Left renal cortex interstitium (tissue), 4 donors: ENCODE results near the gene TRIM6. TPM values are rescaled to one million over a fixed set of nuclear protein-coding genes. Genes with fewer than 3 reads are reported as not detected.
A peak's percentile ranks its signal among the peaks of the same experiment; 100 is the strongest.
"Not testable (repeated sequence)": the region's sequence is repeated elsewhere in the genome, so short reads cannot be mapped to it uniquely, and the experiment has no call there.

Source experiments
- DNase-seq, 4 donors: peaks; one replicate each; pipeline ENCODE4 v3.0.0-alpha.2; 2013; ENCODE audit warnings: low read depth in 4 of 4, low spot score in 2 of 4, missing footprints in 1 of 4
- polyA plus RNA-seq, 4 donors: library from polyadenylated mRNA; unstranded; fragments of 120-200 nt; gene quantifications; one replicate each; pipeline ENCODE4 v1.2.1, GENCODE V29; 2013; ENCODE audit not compliant: insufficient read length in 4 of 4

The TRIM6 gene
- polyA plus RNA-seq, 4 donors: 11.8 to 65.1 (median 35.7) TPM

DNA sequence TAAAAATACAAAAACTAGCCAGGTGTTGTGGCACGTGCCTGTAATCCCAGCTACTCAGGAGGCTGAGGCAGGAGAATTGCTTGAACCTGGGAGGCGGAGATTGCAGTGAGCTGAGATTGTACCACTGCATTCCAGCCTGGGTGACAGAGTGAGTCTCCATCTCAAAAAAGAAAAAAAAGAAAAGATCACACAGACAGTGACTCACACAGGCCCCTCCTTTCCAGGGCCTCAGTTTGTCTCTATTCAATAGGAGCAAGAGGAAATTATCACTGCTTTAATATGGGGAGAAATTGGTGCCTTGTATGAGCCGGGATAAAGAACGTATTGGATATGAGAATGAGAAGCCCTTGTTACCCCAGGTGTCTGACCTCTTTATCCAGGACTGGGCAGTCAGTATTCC, 6.4 kb downstream of the TRIM6 start:
- not testable (repeated sequence) for DNase-seq

- no peak for DNase-seq
These were observed 6.9 kb downstream of the TRIM6 start for GRCh38 chr11:5603326-5603725.

DNA sequence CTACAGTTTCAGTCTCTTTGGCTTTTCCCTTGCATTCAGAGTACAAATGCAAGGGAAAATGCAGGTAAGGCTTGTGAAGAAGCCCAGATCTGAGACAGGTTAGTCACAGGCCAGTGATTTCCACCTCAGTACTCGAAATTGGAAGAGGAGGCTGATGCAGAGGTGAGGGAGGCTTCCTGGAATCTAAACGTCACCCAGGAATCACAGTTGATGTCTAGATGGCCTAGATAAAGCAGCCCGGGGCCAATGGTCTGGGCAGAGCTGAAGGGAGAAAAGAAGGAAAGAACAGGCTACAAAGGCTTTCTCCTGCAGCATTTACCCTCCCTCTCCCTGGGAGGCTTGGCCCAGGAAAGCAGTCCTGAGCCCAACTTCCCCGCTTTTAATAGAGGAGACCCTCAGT, 8.5 kb downstream of the TRIM6 start:
- no peak for DNase-seq

DNA sequence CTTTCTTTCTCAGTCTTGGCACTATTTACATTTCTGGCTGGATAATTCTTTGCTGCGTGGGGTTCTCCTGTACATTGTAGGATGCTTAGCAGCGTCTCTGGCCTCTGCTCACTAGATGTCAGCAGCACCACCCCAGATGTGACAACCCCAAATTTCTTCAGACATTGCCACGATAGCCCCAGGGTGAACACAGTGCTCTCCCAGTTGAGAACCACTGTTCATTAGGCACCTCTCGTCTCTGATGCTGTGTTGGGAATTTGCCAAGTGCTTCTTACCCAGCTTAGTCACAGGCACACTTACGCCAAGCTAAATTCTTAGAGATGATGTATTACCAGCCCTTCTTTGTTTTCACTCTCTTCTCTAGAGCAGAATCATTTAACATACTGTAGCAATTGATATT, 9.4 kb downstream of the TRIM6 start:
- no peak for DNase-seq

GRCh38 chr11:5608808-5609207, 12.4 kb downstream of the TRIM6 start:
- DNase-seq: no peak

DNA sequence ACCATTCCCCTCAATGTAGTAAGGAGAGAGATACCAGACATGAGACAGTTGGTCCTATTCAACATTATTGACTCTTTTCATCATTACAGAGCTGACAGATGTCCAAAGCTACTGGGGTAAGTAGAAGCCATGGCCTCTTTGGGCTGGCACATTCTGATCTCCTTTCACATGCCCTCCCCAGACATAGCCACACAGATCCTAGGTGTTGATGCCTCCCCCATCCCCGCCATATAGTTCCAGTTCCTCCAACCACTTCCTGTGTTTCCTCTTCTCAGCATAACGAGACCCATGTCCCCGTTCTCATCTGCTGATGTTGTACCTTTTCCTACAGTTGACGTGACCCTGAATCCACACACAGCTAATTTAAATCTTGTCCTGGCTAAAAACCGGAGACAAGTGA, 14.0 kb downstream of the TRIM6 start:
- DNase-seq: no peak

DNA sequence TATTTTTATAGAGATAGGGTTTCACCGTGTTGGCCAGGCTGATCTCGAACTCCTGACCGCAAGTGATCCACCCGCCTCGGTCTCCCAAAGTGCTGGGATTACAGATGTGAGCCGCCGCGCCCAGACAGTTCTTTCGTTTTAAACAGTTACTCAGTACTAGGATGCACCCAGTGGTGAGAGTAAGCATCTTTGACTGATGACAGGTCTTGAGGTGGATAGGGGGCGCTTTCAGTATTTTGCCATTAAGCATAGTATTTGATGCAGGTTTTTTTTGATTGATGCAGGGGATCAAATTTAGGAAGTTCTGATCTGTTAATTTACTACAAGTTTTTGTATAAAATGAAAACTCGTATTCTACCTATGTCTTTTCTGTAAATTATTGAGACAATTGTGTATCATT, 15.2 kb downstream of the TRIM6 start:
- no peak for DNase-seq

GRCh38 chr11:5618807-5619206, 22.4 kb downstream of the TRIM6 start:
- no peak for DNase-seq

DNA sequence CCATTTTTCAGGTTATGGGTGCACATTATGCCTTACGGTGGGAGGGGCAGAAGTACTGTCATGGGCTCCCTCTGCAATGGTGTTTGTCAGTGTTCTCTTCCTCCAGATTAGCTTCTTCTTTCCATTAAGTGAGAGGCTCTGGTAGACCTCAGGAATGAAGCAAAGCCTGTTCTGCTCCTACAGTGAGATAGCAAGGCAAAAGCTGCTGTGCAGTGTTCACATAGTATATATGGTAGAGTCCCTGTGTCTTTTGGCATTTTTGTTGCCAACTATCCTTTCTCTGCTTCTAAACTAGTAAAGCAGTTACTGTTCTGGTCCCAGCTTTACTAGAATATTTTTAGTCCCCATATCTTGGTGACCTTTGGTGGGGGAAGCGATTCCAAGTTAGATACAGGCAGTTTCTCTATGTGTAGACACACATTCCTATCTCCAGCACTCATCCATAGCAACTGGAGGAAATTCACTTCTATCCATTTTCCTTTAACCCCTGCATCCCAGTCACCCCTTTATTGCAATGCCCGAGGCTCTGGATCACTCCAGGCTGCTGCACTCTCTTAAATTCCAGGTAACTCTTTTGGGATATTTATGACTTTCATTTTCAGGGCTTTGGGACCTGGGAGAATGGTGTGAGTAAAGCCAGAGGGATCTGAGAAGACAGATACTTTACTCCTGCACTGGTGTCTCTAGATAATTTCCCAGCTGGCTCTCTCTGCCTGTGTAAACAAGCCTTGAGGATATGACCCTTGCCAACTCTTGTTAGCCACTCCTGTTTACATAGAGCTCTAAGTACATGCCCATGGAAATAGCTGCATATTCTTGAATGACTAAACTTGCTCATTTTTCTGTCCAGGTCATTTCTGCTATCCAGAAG, 24.4 kb downstream of the TRIM6 start:
- no peak for DNase-seq

DNA sequence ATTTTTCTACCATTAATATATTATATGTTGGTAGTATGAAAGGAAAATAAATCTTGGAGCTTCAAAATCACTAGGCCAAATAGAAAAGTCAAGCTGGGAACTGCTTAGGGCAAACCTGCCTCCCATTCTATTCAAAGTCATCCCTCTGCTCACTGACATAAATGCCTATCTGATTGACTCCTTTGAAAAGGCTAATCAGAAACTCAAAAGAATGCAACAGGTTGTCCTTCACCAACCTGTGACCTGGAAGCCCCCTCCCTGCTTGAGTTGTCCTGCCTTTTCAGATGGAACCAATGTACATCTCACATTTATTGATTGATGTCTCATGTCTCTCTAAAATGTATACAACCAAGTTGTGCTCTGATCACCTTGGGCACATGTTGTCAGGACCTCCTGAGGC, 25.1 kb downstream of the TRIM6 start:
- DNase-seq: no peak

GRCh38 chr11:5622802-5623201, 26.4 kb downstream of the TRIM6 start:
- DNase-seq: no peak

DNA sequence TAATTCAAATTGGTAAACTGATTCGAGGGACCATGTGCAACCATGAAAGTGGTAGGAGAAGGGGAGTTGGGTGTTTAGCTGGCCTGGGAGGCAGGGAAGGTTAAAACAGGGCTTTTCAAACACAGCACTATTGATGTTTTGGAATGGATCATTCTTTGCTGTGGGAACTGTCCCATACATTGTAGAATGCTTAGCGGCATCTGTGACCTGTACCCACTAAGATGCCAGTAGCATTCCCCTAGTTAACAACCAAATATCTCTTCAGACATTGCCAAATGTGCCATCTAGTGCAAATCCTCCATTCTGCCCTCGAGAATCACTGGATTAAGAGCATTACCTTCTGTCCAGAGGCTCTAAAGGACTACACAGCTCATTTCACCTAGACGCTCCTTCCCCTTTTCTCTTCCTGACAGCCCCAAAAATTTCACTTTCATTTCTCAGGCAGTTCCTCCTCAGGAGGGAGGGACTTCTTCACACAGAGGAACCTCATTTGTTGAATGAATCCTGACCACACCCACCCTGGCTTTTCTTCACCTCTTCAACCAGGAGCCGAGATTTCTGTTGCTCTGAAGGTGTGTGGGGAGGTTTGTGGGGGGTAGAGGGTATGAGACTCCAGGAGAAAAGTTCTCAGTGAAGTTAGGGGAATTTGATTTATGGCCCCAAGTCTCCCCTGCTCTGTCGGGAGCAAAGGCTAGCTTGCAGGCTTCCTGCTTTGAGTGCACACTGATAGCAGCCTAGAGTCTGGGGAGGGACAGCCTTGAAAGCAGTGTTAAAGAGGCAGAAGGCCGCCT, 28.2 kb downstream of the TRIM6 start, which contains the start of gene TRIM34:
TSS of gene TRIM34 (plus strand) at position 513 of the 791 bp plus-strand sequence. CDS start 7,331 bp downstream, outside the sequence.
- peak; percentile 30 to 48 (median 40) for DNase-seq

- DNase-seq: no peak
These were observed 28.8 kb downstream of the TRIM6 start for GRCh38 chr11:5625281-5625680.

GRCh38 chr11:5626196-5626595, 29.8 kb downstream of the TRIM6 start:
- no peak for DNase-seq

- no peak for DNase-seq
These were observed 35.0 kb downstream of the TRIM6 start for GRCh38 chr11:5631417-5631816.

GRCh38 chr11:5631969-5632635, 35.7 kb downstream of the TRIM6 start:
- DNase-seq: no peak

- DNase-seq: no peak
These were observed 43.5 kb downstream of the TRIM6 start for GRCh38 chr11:5639953-5640352.

GRCh38 chr11:5643585-5643984, 47.1 kb downstream of the TRIM6 start:
- no peak for DNase-seq

- DNase-seq: no peak
These were observed 49.7 kb downstream of the TRIM6 start for GRCh38 chr11:5646139-5646538.

DNA sequence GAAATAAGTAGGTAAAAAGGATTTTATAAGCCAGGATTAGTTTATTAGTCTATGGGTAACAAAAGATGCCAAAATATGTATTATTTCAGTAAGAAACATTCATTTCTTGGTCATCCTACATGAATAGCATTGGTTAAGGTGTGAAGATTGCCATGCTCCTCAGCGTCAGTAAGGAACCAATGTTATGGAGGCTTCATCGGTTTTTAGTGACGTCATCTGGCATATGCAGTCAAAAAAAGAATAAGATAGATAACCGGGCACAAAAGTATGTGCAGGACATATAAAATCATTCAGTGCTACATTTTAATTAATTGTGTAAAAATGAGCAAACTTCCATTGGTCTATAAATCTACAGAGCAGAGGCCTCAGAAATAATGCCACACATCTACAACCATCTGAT, 59.0 kb downstream of the TRIM6 start:
- no peak for DNase-seq

GRCh38 chr11:5656956-5657355, 60.5 kb downstream of the TRIM6 start:
- DNase-seq: not testable (repeated sequence)
